ENCODE measurements around the gene MYO7A. TPM values are rescaled to one million over a fixed set of nuclear protein-coding genes. Genes with fewer than 3 reads are reported as not detected.

Gene MYO7A
- total RNA-seq, 2 donors from 2014 or later, result 3.1 to 102 TPM

GRCh38 chr11:77129842-77130756 lies 2.1 kb downstream of the MYO7A start:
- no peak for DNase-seq (ENCODE audit: low spot score)
- H3K27me3 ChIP-seq (replicated peaks; ENCODE audit: insufficient read depth), result no peaks in the 10 kb centered on the region
- no peak overlapping the region for H3K27ac ChIP-seq
- intact Hi-C loops (cut with DNase I), result loop anchor here (5.0 kb wide), 3 partner anchors 57 to 487 kb away; no protein-coding TSS in a partner anchor
- TF ChIP-seq POLR2A (IDR thresholded peaks at IDR 0.05), result no peak
- TF ChIP-seq POLR2AphosphoS5 (IDR thresholded peaks at IDR 0.05), result no peak
- no peak for TF ChIP-seq CTCF (IDR thresholded peaks at IDR 0.05)
- WGBS, result 96% methylated on average over 11 of the region's 11 CpGs
- H3K9me3 ChIP-seq, result no peaks in the 10 kb centered on the region
- H3K4me3 ChIP-seq, result no peak overlapping the region
- H3K36me3 ChIP-seq, result no peaks in the 10 kb centered on the region
- H3K4me1 ChIP-seq (replicated peaks), result no peaks in the 10 kb centered on the region

GRCh38 chr11:77130763-77131513 lies 2.9 kb downstream of the MYO7A start:
- TF ChIP-seq POLR2A (IDR thresholded peaks at IDR 0.05) (no peak), CTCF (IDR thresholded peaks at IDR 0.05) (no peak), POLR2AphosphoS5 (IDR thresholded peaks at IDR 0.05) (no peak)
- Histone ChIP-seq H3K36me3 (no peaks in the 10 kb centered on the region), H3K9me3 (no peaks in the 10 kb centered on the region), H3K27ac (no peak overlapping the region), H3K4me3 (no peak overlapping the region), H3K27me3 (replicated peaks; ENCODE audit: insufficient read depth) (no peaks in the 10 kb centered on the region), H3K4me1 (replicated peaks) (no peaks in the 10 kb centered on the region)
- WGBS, result 71% methylated on average over 9 of the region's 9 CpGs
- intact Hi-C loops (cut with DNase I), result no loop called here
- no peak for DNase-seq (ENCODE audit: low spot score)

- Histone ChIP-seq H3K4me1 (replicated peaks) (no peaks in the 10 kb centered on the region), H3K4me3 (no peak overlapping the region), H3K9me3 (no peaks in the 10 kb centered on the region), H3K27me3 (replicated peaks; ENCODE audit: insufficient read depth) (no peaks in the 10 kb centered on the region), H3K27ac (no peak overlapping the region), H3K36me3 (no peaks in the 10 kb centered on the region)
- TF ChIP-seq POLR2A (IDR thresholded peaks at IDR 0.05) (no peak), POLR2AphosphoS5 (IDR thresholded peaks at IDR 0.05) (no peak), CTCF (IDR thresholded peaks at IDR 0.05) (no peak)
- intact Hi-C loops (cut with DNase I), result no loop called here
- no peak for DNase-seq (ENCODE audit: low spot score)
- 68% methylated on average over 6 of the region's 6 CpGs for WGBS
Observed at GRCh38 chr11:77131560-77131959, 3.5 kb downstream of the MYO7A start.

GRCh38 chr11:77135069-77135468 lies 7.0 kb downstream of the MYO7A start:
- H3K36me3 ChIP-seq, result no peaks in the 10 kb centered on the region
- H3K27me3 ChIP-seq (replicated peaks; ENCODE audit: insufficient read depth), result peaks cover 4% of the 10 kb centered on the region
- 4% methylated on average over 2 of the region's 2 CpGs for WGBS
- intact Hi-C loops (cut with DNase I), result no loop called here
- H3K4me3 ChIP-seq, result no peak overlapping the region
- DNase-seq (ENCODE audit: low spot score), result no peak
- no peaks in the 10 kb centered on the region for H3K4me1 ChIP-seq (replicated peaks)
- no peaks in the 10 kb centered on the region for H3K9me3 ChIP-seq
- TF ChIP-seq CTCF (IDR thresholded peaks at IDR 0.05) (no peak), POLR2A (IDR thresholded peaks at IDR 0.05) (no peak), POLR2AphosphoS5 (IDR thresholded peaks at IDR 0.05) (no peak)
- H3K27ac ChIP-seq, result no peak overlapping the region
